K562 treated with DMSO at 1 percent for 12 hours (cell line): Measurements from ENCODE around the gene PDK1. TPM values are rescaled to one million over a fixed set of nuclear protein-coding genes. Genes with fewer than 3 reads are reported as not detected.

ENCODE experiments used
- total RNA-seq: library from RNA; unstranded; fragments of 300-600 nt; gene quantifications from 2 replicates; pipeline ENCODE4 v1.2.3, GENCODE V29; 2022; ENCODE audit not compliant: insufficient read depth

PDK1 gene
- total RNA-seq = 2.6 and 9.6 TPM in 2 replicates

DNA sequence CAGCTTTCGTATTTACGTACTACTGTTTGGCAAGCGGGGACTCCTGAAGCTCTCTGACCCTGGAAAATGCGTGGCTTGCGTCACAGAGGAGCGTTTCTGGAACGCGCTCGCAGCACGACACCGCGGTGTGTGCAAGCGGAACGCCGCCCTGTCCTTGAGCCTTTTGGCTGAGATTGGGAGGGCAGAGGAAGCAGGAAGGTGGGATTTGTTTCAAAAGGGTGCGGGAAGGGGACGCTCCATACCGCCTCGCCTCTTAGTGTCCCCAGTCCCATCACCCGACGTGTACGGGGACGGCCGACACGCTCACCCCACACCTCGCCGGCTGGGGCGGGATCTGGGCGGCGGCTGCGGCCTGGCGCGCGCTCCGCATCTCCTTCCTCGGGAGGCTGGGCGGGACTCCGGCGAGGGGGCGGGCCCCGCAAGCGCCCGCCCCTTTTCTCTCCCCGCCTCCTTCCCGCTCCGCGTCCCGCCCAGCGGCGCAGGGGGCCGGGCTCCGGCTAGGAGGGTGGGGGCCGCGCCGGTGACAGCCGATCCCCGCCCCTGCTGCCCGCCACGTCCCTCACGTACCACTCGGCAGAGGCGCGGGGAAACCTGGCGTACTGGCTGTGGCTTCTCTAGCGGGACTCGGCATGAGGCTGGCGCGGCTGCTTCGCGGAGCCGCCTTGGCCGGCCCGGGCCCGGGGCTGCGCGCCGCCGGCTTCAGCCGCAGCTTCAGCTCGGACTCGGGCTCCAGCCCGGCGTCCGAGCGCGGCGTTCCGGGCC, at the start of gene PDK1:
Gene PDK1 (plus strand): TSS at position 569 of the 762 bp plus-strand sequence. CDS start 61 bp downstream, at position 630.

Other genes with a start within 250 kb of the PDK1 start
- not detected in 2 replicates for gene ITGA6, start 128.5 kb upstream of the PDK1 start, total RNA-seq
- not detected in 2 replicates for gene RAPGEF4, start 179.8 kb downstream of the PDK1 start, total RNA-seq